H1 (cell line): ENCODE data around the gene CCDC102A. TPM values are rescaled to one million over a fixed set of nuclear protein-coding genes. Genes with fewer than 3 reads are reported as not detected.
A peak's percentile ranks its signal among the peaks of the same experiment; 100 is the strongest.

Source experiments
- CTCF ChIA-PET: fragments of 300-600 bp; sonication (Branson Sonifier 250); formaldehyde crosslinking; loops from one replicate; lab custom pipeline; 2021; ENCODE audit not compliant: partially characterized antibody; lab: Charles Lee
- POLR2A ChIA-PET: fragments of 300-600 bp; sonication (Branson Sonifier 250); formaldehyde crosslinking; loops from one replicate; lab custom pipeline; 2021; ENCODE audit warnings: inconsistent platforms; ENCODE audit not compliant: partially characterized antibody; lab: Charles Lee
- DNase-seq, 2 experiments: peaks; one replicate each; pipeline versions ENCODE4 v3.0.0 to v3.0.0-alpha.2; 2010 to 2022; ENCODE audit warnings: low spot score in 2 of 2, low read depth in 1 of 2, mixed read lengths in 1 of 2
- FAIRE-seq: peaks from 2 replicates; lab custom pipeline; 2011; peaks lifted over from hg19 to GRCh38; lab: Jason Lieb, UNC
- H2AFZ ChIP-seq: 2 replicates; pipeline ENCODE4 v1.8.1; 2012; ENCODE audit warnings: low read length, inconsistent platforms
- H2AK5ac ChIP-seq: 2 replicates; pipeline ENCODE4 v1.6.1; 2013; ENCODE audit warnings: low read depth, low read length
- H2BK120ac ChIP-seq: replicated peaks from 2 replicates; pipeline ENCODE3; 2013; ENCODE audit warnings: low read depth, low read length, inconsistent platforms
- H2BK12ac ChIP-seq: 2 replicates; pipeline ENCODE4 v1.6.1; 2013; ENCODE audit warnings: low read depth, low read length
- H2BK15ac ChIP-seq: 2 replicates; pipeline ENCODE4 v1.6.1; 2013; ENCODE audit warnings: low read length
- H2BK20ac ChIP-seq: 2 replicates; pipeline ENCODE4 v1.6.1; 2013; ENCODE audit warnings: low read length
- H2BK5ac ChIP-seq: 2 replicates; pipeline ENCODE4 v1.6.1; 2013; ENCODE audit warnings: low read depth, low read length
- H3K14ac ChIP-seq: 2 replicates; pipeline ENCODE4 v1.6.1; 2013; ENCODE audit warnings: inconsistent platforms; ENCODE audit not compliant: insufficient read length
- H3K18ac ChIP-seq: 2 replicates; pipeline ENCODE4 v1.6.1; 2013; ENCODE audit warnings: low read length; ENCODE audit errors: extremely low read depth
- H3K23ac ChIP-seq: 2 replicates; pipeline ENCODE4 v1.6.1; 2013; ENCODE audit warnings: inconsistent platforms; ENCODE audit not compliant: insufficient read length
- H3K23me2 ChIP-seq: 2 replicates; pipeline ENCODE4 v1.6.1; 2013; ENCODE audit warnings: low read depth, low read length
- H3K27ac ChIP-seq: 2 replicates; pipeline ENCODE4 v1.6.1; 2011; ENCODE audit warnings: low read depth, low read length, inconsistent platforms
- H3K27me3 ChIP-seq, 4 experiments: replicated peaks in 1 of 4; 1 replicate in 1 of 4; 2 replicates in 3 of 4; pipeline versions ENCODE4 v1.6.1 to v1.8.1; 2011 to 2013; ENCODE audit warnings: low read length in 3 of 4, mild to moderate bottlenecking in 3 of 4, inconsistent platforms in 2 of 4, mixed read lengths in 2 of 4, moderate library complexity in 1 of 4; ENCODE audit not compliant: control insufficient read depth in 3 of 4, insufficient read depth in 3 of 4; ENCODE audit errors: extremely low read depth in 1 of 4
- H3K36me3 ChIP-seq, 4 experiments: 2 replicates each; pipeline versions ENCODE4 v1.6.1 to v1.8.1; 2011 to 2013; ENCODE audit warnings: mild to moderate bottlenecking in 4 of 4, low read length in 3 of 4, moderate library complexity in 2 of 4, control low read depth in 1 of 4, inconsistent platforms in 1 of 4; ENCODE audit not compliant: insufficient read depth in 4 of 4, control insufficient read depth in 2 of 4
- H3K4ac ChIP-seq: replicated peaks from 2 replicates; pipeline ENCODE3; 2013; ENCODE audit warnings: low read length, low read depth, mixed read lengths, inconsistent platforms; ENCODE audit not compliant: insufficient read length
- H3K4me1 ChIP-seq, 4 experiments: replicated peaks in 1 of 4; 1 replicate in 1 of 4; 2 replicates in 3 of 4; pipeline versions ENCODE4 v1.6.1 to v1.8.1; 2011 to 2013; ENCODE audit warnings: low read length in 3 of 4, inconsistent platforms in 2 of 4, mixed read lengths in 1 of 4; ENCODE audit not compliant: insufficient read depth in 4 of 4, control insufficient read depth in 3 of 4
- H3K4me2 ChIP-seq, 2 experiments: 2 replicates each; pipeline versions ENCODE4 v1.6.1 to v1.8.1; 2011 to 2013; ENCODE audit warnings: low read depth in 2 of 2, low read length in 2 of 2, control low read depth in 1 of 2, inconsistent platforms in 1 of 2, mild to moderate bottlenecking in 1 of 2; ENCODE audit not compliant: insufficient read depth in 1 of 2
- H3K4me3 ChIP-seq, 4 experiments: fragments of 200-600, 300-600 bp in 1 of 4; sonication (generic), shearing (Covaris generic), sonication (Bioruptor Twin) in 1 of 4; 2 replicates each; pipeline versions ENCODE4 v1.5.1 to v1.8.1; 2011 to 2016; ENCODE audit warnings: low read length in 4 of 4, low read depth in 3 of 4, control low read depth in 2 of 4, inconsistent platforms in 2 of 4, mild to moderate bottlenecking in 2 of 4, mixed read lengths in 1 of 4, moderate library complexity in 1 of 4; ENCODE audit not compliant: insufficient read depth in 2 of 4; ENCODE audit errors: extremely low read depth in 1 of 4
- H3K56ac ChIP-seq: replicated peaks from 2 replicates; pipeline ENCODE3; 2013; ENCODE audit warnings: low read depth, mild to moderate bottlenecking, mixed read lengths, low read length, inconsistent platforms; ENCODE audit not compliant: insufficient read length
- H3K79me1 ChIP-seq: 2 replicates; pipeline ENCODE4 v1.6.1; 2013; ENCODE audit warnings: low read depth, low read length, control low read depth
- H3K79me2 ChIP-seq, 2 experiments: 2 replicates each; pipeline versions ENCODE4 v1.6.1 to v1.8.1; 2012 to 2013; ENCODE audit warnings: low read length in 2 of 2, mild to moderate bottlenecking in 2 of 2, inconsistent platforms in 1 of 2; ENCODE audit not compliant: insufficient read depth in 2 of 2, control insufficient read depth in 1 of 2
- H3K9ac ChIP-seq, 4 experiments: replicated peaks in 1 of 4; 1 replicate in 1 of 4; 2 replicates in 3 of 4; pipeline versions ENCODE4 v1.6.1 to v1.8.1; 2011 to 2013; ENCODE audit warnings: low read depth in 3 of 4, low read length in 3 of 4, control low read depth in 2 of 4, mild to moderate bottlenecking in 2 of 4, moderate library complexity in 2 of 4, inconsistent platforms in 1 of 4; ENCODE audit errors: extremely low read depth in 1 of 4
- H3K9me3 ChIP-seq, 2 experiments: 2 replicates each; pipeline versions ENCODE4 v1.6.1 to v1.8.1; 2012 to 2013; ENCODE audit warnings: mild to moderate bottlenecking in 2 of 2, moderate library complexity in 2 of 2, control low read depth in 1 of 2, inconsistent platforms in 1 of 2, low read depth in 1 of 2, low read length in 1 of 2, mixed read lengths in 1 of 2; ENCODE audit not compliant: insufficient read depth in 2 of 2
- H4K20me1 ChIP-seq, 2 experiments: replicated peaks in 1 of 2; 2 replicates each; pipeline versions ENCODE3 to v1.8.1; 2011 to 2013; ENCODE audit warnings: inconsistent platforms in 2 of 2, low read length in 2 of 2, mild to moderate bottlenecking in 1 of 2; ENCODE audit not compliant: insufficient read depth in 2 of 2, control insufficient read depth in 1 of 2
- H4K5ac ChIP-seq: 2 replicates; pipeline ENCODE4 v1.6.1; 2013; ENCODE audit warnings: low read length, low read depth, mixed read lengths, inconsistent platforms; ENCODE audit not compliant: insufficient read length
- H4K8ac ChIP-seq: 2 replicates; pipeline ENCODE4 v1.8.0; 2013; ENCODE audit warnings: mild to moderate bottlenecking, moderate library complexity, low read length, inconsistent platforms; ENCODE audit not compliant: insufficient read depth; ENCODE audit errors: extremely low read depth
- H4K91ac ChIP-seq: replicated peaks from 2 replicates; pipeline ENCODE3; 2013; ENCODE audit warnings: low read length, mixed read lengths, inconsistent platforms; ENCODE audit not compliant: insufficient read length
- CHD1 ChIP-seq: IDR thresholded peaks from 2 replicates; pipeline ENCODE4 v1.6.1; 2012; ENCODE audit warnings: low read depth, low read length, improper control_type of control experiment
- CHD2 ChIP-seq: IDR thresholded peaks from 2 replicates; pipeline ENCODE4 v1.6.1; 2012; ENCODE audit warnings: low read length, improper control_type of control experiment
- CTCF ChIP-seq, 3 experiments: IDR thresholded peaks; 1 replicate in 2 of 3; 2 replicates in 1 of 3; pipeline versions ENCODE4 v1.5.1 to v1.6.1; 2011; ENCODE audit warnings: low read length in 3 of 3, mild to moderate bottlenecking in 3 of 3, inconsistent platforms in 2 of 3, low read depth in 1 of 3, moderate library complexity in 1 of 3; ENCODE audit not compliant: insufficient read depth in 1 of 3; ENCODE audit errors: control extremely low read depth in 1 of 3
- GTF2F1 ChIP-seq: IDR thresholded peaks from 2 replicates; pipeline ENCODE4 v1.6.1; 2012; ENCODE audit warnings: low read depth, low read length, improper control_type of control experiment, borderline replicate concordance
- MAX ChIP-seq: IDR thresholded peaks from 2 replicates; pipeline ENCODE4 v1.6.1; 2012; ENCODE audit warnings: inconsistent platforms
- NANOG ChIP-seq: IDR thresholded peaks from 2 replicates; pipeline ENCODE4 v1.6.1; 2011; ENCODE audit warnings: low read length, low read depth, mild to moderate bottlenecking, inconsistent platforms; ENCODE audit not compliant: insufficient read depth, poor library complexity, severe bottlenecking
- RFX5 ChIP-seq: IDR thresholded peaks from 2 replicates; pipeline ENCODE4 v1.6.1; 2011; ENCODE audit warnings: low read depth, low read length, improper control_type of control experiment, borderline replicate concordance
- SP2 ChIP-seq: IDR thresholded peaks from 2 replicates; pipeline ENCODE4 v1.6.1; 2012; ENCODE audit warnings: mild to moderate bottlenecking, low read length, inconsistent platforms
- TAF7 ChIP-seq: optimal IDR thresholded peaks from 2 replicates; pipeline ENCODE3; 2011; ENCODE audit warnings: low read depth, mild to moderate bottlenecking, inconsistent platforms, low read length, moderate library complexity, borderline replicate concordance
- TBP ChIP-seq: IDR thresholded peaks from 2 replicates; pipeline ENCODE4 v1.6.1; 2011; ENCODE audit warnings: low read depth, low read length, improper control_type of control experiment
- WGBS, 2 experiments: shearing (Covaris generic) in 1 of 2; methylation state at CpG; one replicate each; pipeline versions ENCODE4 v1.1.6 to v1.1.7; 2013 to 2015; ENCODE audit warnings: low lambda C conversion rate in 2 of 2, mixed read lengths in 2 of 2, inconsistent platforms in 1 of 2, low coverage in 1 of 2, missing lambda C conversion rate in 1 of 2; ENCODE audit not compliant: insufficient replicate concordance in 2 of 2, insufficient coverage in 1 of 2, insufficient read length in 1 of 2; ENCODE audit errors: extremely low coverage in 1 of 2, missing lambda C conversion rate in 1 of 2; 5-methylcytosine and 5-hydroxymethylcytosine counted together
- polyA plus RNA-seq, 7 experiments: library from polyadenylated mRNA; depleted of rRNA in 3 of 7; stranded (reverse) in 5 of 7; unstranded in 2 of 7; fragments of >200 nt in 5 of 7; fragments of 200-250 nt in 2 of 7; gene quantifications; 1 replicate in 5 of 7; 2 replicates in 1 of 7; 4 replicates in 1 of 7; pipeline versions ENCODE4 v1.2.1 to v1.2.3, GENCODE V29; 2011 to 2013; ENCODE audit warnings: missing spikeins in 2 of 7, mixed read lengths in 2 of 7
- total RNA-seq: library from RNA; stranded (reverse); fragmentation: NEBNext Ultra II Directional; extraction: Animal tissue kit (Norgen Biotek cat#: 25700); gene quantifications from 2 replicates; pipeline ENCODE4 v1.2.1, GENCODE V29; 2021

The CCDC102A gene
- total and polyA plus RNA-seq, 2 of the 8 experiments (the other 6 are each of a cell fraction or from before 2014, with no cell fraction given), result 4.0 to 7.5 TPM

GRCh38 chr16:57559072-57559790 is 22.9 kb upstream of the CCDC102A start:
- Histone ChIP-seq H3K27ac (no peak overlapping the region), H4K5ac (no peak overlapping the region), H2BK15ac (no peak overlapping the region), H3K4me3 (no peak overlapping the region), H3K36me3 (no peaks in the 10 kb centered on the region), H3K4me1 (no peaks in the 10 kb centered on the region), H2AK5ac (no peak overlapping the region), H3K9ac (no peak overlapping the region), H3K79me1 (no peaks in the 10 kb centered on the region), H3K14ac (no peak overlapping the region), H2BK5ac (no peak overlapping the region), H4K20me1 (no peaks in the 10 kb centered on the region), H3K23me2 (no peaks in the 10 kb centered on the region), H2BK12ac (no peak overlapping the region), H2BK20ac (no peak overlapping the region), H3K4ac (no peak overlapping the region), H4K91ac (no peak overlapping the region), H3K23ac (no peak overlapping the region), H2BK120ac (no peak overlapping the region), H3K79me2 (no peaks in the 10 kb centered on the region), H3K18ac (no peak overlapping the region), H3K4me2 (no peak overlapping the region), H2AFZ (no peak overlapping the region), H3K56ac (no peak overlapping the region), H3K9me3 (peaks cover 8 to 9% of the 10 kb centered on the region in 2 experiments; a peak in 1 of 4 replicates), H3K27me3 (peaks cover 0 to 3% (median under 1%) of the 10 kb centered on the region in 4 experiments; a peak in 2 of 7 replicates), H4K8ac (no peak overlapping the region)
- FAIRE-seq (no peak), DNase-seq (peak in 1 of 2 experiments; percentile 16)
- ChIA-PET CTCF (interaction anchor here (1.1 to 2.5 kb wide), 3 partner anchors 17 to 70 kb away, joined by 3 to 6 read pairs (median 3); no protein-coding TSS in a partner anchor), POLR2A (no interaction called here)
- WGBS, 2 experiments, result 88% methylated on average over 4 of the region's 4 CpGs; no CpG with 5 or more reads in 1 of the 2 experiments
- TF ChIP-seq GTF2F1 (no peak), CTCF (IDR thresholded peaks at IDR 0.05; ENCODE audit: control extremely low read depth in 1 of 3, insufficient read depth in 1 of 3, low read depth in 1 of 3, low read length in 3 of 3) (no peak), CHD2 (no peak), RFX5 (no peak), CHD1 (no peak), TAF7 (no peak), MAX (no peak), SP2 (no peak), TBP (no peak), NANOG (no peak)
